Fibroblast of lung (primary cell): ENCODE data around the gene NHERF1. TPM values are rescaled to one million over a fixed set of nuclear protein-coding genes. Genes with fewer than 3 reads are reported as not detected.

Experiments used
- DNase-seq, 2 donors: peaks; one replicate each; pipeline versions ENCODE4 v3.0.0 to v3.0.0-alpha.2; 2010; ENCODE audit warnings: low read depth in 2 of 2
- H2AFZ ChIP-seq: 2 replicates; pipeline ENCODE4 v1.5.1; 2012; ENCODE audit warnings: low read length, control low read depth, inconsistent platforms
- H3K27ac ChIP-seq: 2 replicates; pipeline ENCODE4 v1.5.1; 2011; ENCODE audit warnings: low read length, control low read depth; ENCODE audit not compliant: insufficient read depth
- H3K27me3 ChIP-seq: 2 replicates; pipeline ENCODE4 v1.5.1; 2011; ENCODE audit warnings: mild to moderate bottlenecking, low read length; ENCODE audit not compliant: control insufficient read depth, insufficient read depth
- H3K36me3 ChIP-seq: 2 replicates; pipeline ENCODE4 v1.5.1; 2011; ENCODE audit warnings: low read length; ENCODE audit not compliant: control insufficient read depth, insufficient read depth
- H3K4me1 ChIP-seq: 2 replicates; pipeline ENCODE4 v1.5.1; 2011; ENCODE audit warnings: low read length; ENCODE audit not compliant: control insufficient read depth, insufficient read depth; ENCODE audit errors: extremely low read depth
- H3K4me2 ChIP-seq: 2 replicates; pipeline ENCODE4 v1.5.1; 2011; ENCODE audit warnings: low read length, control low read depth; ENCODE audit not compliant: insufficient read depth; ENCODE audit errors: extremely low read depth
- H3K4me3 ChIP-seq, 4 experiments: fragments of 200-600 bp in 1 of 4; sonication (generic) in 1 of 4; replicated peaks in 1 of 4; 2 replicates each; pipeline ENCODE4 v1.5.1; 2011 to 2016; ENCODE audit warnings: low read length in 4 of 4, low read depth in 3 of 4, mild to moderate bottlenecking in 3 of 4, control low read depth in 2 of 4, inconsistent platforms in 1 of 4, mixed read lengths in 1 of 4; ENCODE audit not compliant: insufficient read depth in 1 of 4; ENCODE audit errors: control extremely low read depth in 1 of 4
- H3K79me2 ChIP-seq: 2 replicates; pipeline ENCODE4 v1.5.1; 2012; ENCODE audit warnings: mild to moderate bottlenecking, low read length, inconsistent platforms; ENCODE audit not compliant: control insufficient read depth, insufficient read depth
- H3K9ac ChIP-seq: 2 replicates; pipeline ENCODE4 v1.5.1; 2011; ENCODE audit warnings: mild to moderate bottlenecking, low read length, control low read depth; ENCODE audit not compliant: insufficient read depth
- H3K9me3 ChIP-seq: 2 replicates; pipeline ENCODE4 v1.5.1; 2012; ENCODE audit warnings: low read depth, low read length; ENCODE audit not compliant: control insufficient read depth, insufficient read depth
- H4K20me1 ChIP-seq: 2 replicates; pipeline ENCODE4 v1.5.1; 2011; ENCODE audit warnings: low read length; ENCODE audit not compliant: control insufficient read depth, insufficient read depth; ENCODE audit errors: extremely low read depth
- CTCF ChIP-seq, 2 donors: IDR thresholded peaks in 1 of 2; conservative IDR thresholded peaks in 1 of 2; 1 replicate in 1 of 2; 2 replicates in 1 of 2; pipeline ENCODE4 v1.5.1; 2011 to 2012; ENCODE audit warnings: low read length in 2 of 2, control low read depth in 1 of 2, inconsistent platforms in 1 of 2, low read depth in 1 of 2, mild to moderate bottlenecking in 1 of 2
- EZH2 ChIP-seq: IDR thresholded peaks from 2 replicates; pipeline ENCODE4 v1.5.1; 2012; ENCODE audit warnings: low read length, control low read depth, mild to moderate bottlenecking; ENCODE audit errors: missing control alignments
- polyA plus RNA-seq, 2 donors: library from polyadenylated mRNA; depleted of rRNA in 1 of 2; stranded (reverse) in 1 of 2; unstranded in 1 of 2; fragments of >200 nt; gene quantifications; 2 replicates each; pipeline ENCODE4 v1.2.1, GENCODE V29; 2011 to 2012; ENCODE audit warnings: missing spikeins in 1 of 2
- total RNA-seq: library from RNA; depleted of rRNA; stranded (reverse); fragments of >200 nt; gene quantifications from 2 replicates; pipeline ENCODE4 v1.2.1, GENCODE V29; 2014

NHERF1 gene
- total and polyA plus RNA-seq, 2 donors (not counting 1 experiment from before 2014, with no cell fraction given): 10.2 to 13.9 TPM

- no peaks in the 10 kb centered on the region for H4K20me1 ChIP-seq
- H3K79me2 ChIP-seq: no peaks in the 10 kb centered on the region
- no peaks in the 10 kb centered on the region for H3K9me3 ChIP-seq
- H2AFZ ChIP-seq: no peak overlapping the region
- H3K27ac ChIP-seq: no peak overlapping the region
- no peak overlapping the region for H3K9ac ChIP-seq
- DNase-seq: no peak
- TF ChIP-seq EZH2: no peak
- no peak for TF ChIP-seq CTCF (conservative IDR thresholded peaks at IDR 0.05 in 1 of 2, IDR thresholded peaks at IDR 0.05 in 1 of 2; ENCODE audit: low read depth in 1 of 2, low read length in 2 of 2)
- H3K36me3 ChIP-seq: no peaks in the 10 kb centered on the region
- no peak overlapping the region for H3K4me2 ChIP-seq
- H3K4me3 ChIP-seq: no peak overlapping the region
- peaks cover 11% of the 10 kb centered on the region for H3K4me1 ChIP-seq
- H3K27me3 ChIP-seq: no peaks in the 10 kb centered on the region
Observed at GRCh38 chr17:74763565-74764387, 15.3 kb downstream of the NHERF1 start.

- no peaks in the 10 kb centered on the region for H4K20me1 ChIP-seq
- H3K36me3 ChIP-seq: no peaks in the 10 kb centered on the region
- TF ChIP-seq CTCF (conservative IDR thresholded peaks at IDR 0.05 in 1 of 2, IDR thresholded peaks at IDR 0.05 in 1 of 2; ENCODE audit: low read depth in 1 of 2, low read length in 2 of 2) (no peak), EZH2 (no peak)
- H3K4me3 ChIP-seq: no peak overlapping the region
- H3K79me2 ChIP-seq: no peaks in the 10 kb centered on the region
- H3K4me1 ChIP-seq: peaks cover 11% of the 10 kb centered on the region
- no peak overlapping the region for H3K9ac ChIP-seq
- H3K4me2 ChIP-seq: no peak overlapping the region
- H2AFZ ChIP-seq: no peak overlapping the region
- no peaks in the 10 kb centered on the region for H3K9me3 ChIP-seq
- no peak for DNase-seq
- H3K27ac ChIP-seq: no peak overlapping the region
- H3K27me3 ChIP-seq: no peaks in the 10 kb centered on the region
Observed at GRCh38 chr17:74764751-74765286, 16.4 kb downstream of the NHERF1 start.

- Histone ChIP-seq H2AFZ (no peak overlapping the region), H3K79me2 (no peaks in the 10 kb centered on the region)
- TF ChIP-seq EZH2: no peak
- TF ChIP-seq CTCF (conservative IDR thresholded peaks at IDR 0.05 in 1 of 2, IDR thresholded peaks at IDR 0.05 in 1 of 2; ENCODE audit: low read depth in 1 of 2, low read length in 2 of 2): no peak
Observed at GRCh38 chr17:74766413-74766812, 18.0 kb downstream of the NHERF1 start.

More at GRCh38 chr17:74766413-74766812, 18.0 kb downstream of the NHERF1 start:
- Histone ChIP-seq H3K36me3 (peaks cover 5% of the 10 kb centered on the region), H3K4me2 (no peak overlapping the region), H3K27ac (no peak overlapping the region), H3K4me3 (no peak overlapping the region), H3K4me1 (peaks cover 11% of the 10 kb centered on the region), H4K20me1 (no peaks in the 10 kb centered on the region), H3K27me3 (no peaks in the 10 kb centered on the region), H3K9me3 (no peaks in the 10 kb centered on the region), H3K9ac (no peak overlapping the region)
- DNase-seq: no peak
